IPS-18c (cell line): ENCODE results near the gene CYTH1.
"Not testable (repeated sequence)": the region's sequence is repeated elsewhere in the genome, so short reads cannot be mapped to it uniquely, and the experiment has no call there.

ENCODE experiments used
- H3K4me3 ChIP-seq: 2 replicates; pipeline ENCODE4 v1.7.0; 2013; ENCODE audit warnings: low read depth, mild to moderate bottlenecking, low read length, moderate library complexity; ENCODE audit not compliant: insufficient read depth
- H3K9me3 ChIP-seq: one replicate; pipeline ENCODE4 v1.6.1; 2013; ENCODE audit warnings: mild to moderate bottlenecking, low read length, moderate library complexity; ENCODE audit not compliant: control insufficient read depth, insufficient read depth

Gene CYTH1

DNA sequence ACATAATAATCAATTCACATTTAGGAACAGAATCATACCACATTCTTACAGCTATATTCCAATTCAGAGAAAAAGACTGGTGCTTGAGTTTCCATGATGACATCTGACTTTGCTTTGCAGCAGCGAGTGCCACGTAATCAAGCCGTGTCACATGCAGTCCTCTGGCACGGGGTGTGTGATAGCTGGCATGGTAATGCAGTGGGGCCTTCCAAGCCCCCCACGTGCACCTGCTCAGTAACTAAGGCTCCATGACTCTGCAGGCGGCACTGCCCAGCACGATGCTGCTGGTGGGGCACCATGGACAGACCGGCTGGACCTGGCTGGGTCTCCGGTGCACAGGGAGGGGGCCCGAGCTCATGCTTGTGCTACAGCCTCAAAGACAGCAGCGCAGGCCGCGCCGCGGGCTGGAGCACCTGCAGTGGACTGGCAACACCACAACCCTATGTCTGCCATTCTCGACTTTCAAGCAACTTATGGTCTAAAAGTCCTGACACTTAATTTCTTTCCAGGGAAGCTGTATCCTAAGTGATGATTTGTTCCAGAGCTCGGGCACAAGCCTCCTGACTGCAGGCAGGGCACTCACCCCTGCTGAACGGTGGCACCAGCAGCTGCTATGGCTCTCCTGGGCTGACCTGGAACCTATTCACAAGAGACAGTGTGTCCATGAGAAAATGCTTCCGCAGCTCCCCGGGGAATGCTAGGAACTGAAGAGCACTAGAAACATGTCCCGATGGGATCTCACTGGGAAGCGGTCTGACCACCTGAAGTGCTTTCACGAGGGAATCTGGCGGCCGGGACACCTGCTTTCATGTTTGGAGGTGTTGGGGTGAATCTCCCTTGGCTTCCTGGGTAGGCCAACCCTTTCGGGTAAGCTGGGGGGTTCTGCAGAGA lies 105.4 kb downstream of the CYTH1 start:
- Histone ChIP-seq H3K4me3 (no peak overlapping the region), H3K9me3 (peaks cover 4% of the 10 kb centered on the region)

DNA sequence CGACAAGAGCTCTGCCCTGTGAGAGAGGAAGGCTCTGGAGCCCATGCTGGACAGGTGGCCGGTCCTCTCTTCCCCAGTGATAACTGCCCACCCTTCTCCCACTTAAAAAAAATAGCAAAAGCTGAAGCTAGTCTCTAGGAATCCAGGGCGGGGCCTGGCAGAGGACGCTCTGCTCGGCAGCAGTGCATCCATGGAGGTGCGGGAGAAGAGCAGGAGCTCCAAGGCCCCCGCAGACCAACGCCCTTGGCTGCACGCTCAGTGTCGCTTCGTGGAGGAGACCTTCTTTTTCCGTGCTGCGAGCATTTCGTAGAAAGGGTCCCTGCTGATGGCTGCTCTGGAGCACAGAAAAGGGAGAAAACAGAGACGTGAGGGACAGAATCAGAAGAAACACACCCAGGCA lies 106.2 kb downstream of the CYTH1 start:
- Histone ChIP-seq H3K4me3 (no peak overlapping the region), H3K9me3 (peaks cover 4% of the 10 kb centered on the region)

DNA sequence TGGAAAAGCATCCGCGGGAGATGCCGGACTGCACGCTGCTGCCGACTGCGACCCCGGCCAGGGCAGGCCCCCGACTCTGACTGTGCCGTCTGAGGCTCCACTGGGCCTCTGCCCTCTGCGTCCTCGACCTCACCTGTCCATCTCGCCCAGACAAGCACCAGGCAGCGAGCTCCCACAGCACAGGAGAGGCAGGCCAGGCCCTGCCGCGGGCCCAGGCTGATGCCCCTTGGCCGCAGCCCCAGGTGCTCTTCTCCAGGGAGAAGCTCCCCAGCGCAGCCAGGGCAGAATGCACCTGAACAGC lies 106.8 kb downstream of the CYTH1 start:
- H3K9me3 ChIP-seq = peaks cover 4% of the 10 kb centered on the region
- H3K4me3 ChIP-seq = no peak overlapping the region

DNA sequence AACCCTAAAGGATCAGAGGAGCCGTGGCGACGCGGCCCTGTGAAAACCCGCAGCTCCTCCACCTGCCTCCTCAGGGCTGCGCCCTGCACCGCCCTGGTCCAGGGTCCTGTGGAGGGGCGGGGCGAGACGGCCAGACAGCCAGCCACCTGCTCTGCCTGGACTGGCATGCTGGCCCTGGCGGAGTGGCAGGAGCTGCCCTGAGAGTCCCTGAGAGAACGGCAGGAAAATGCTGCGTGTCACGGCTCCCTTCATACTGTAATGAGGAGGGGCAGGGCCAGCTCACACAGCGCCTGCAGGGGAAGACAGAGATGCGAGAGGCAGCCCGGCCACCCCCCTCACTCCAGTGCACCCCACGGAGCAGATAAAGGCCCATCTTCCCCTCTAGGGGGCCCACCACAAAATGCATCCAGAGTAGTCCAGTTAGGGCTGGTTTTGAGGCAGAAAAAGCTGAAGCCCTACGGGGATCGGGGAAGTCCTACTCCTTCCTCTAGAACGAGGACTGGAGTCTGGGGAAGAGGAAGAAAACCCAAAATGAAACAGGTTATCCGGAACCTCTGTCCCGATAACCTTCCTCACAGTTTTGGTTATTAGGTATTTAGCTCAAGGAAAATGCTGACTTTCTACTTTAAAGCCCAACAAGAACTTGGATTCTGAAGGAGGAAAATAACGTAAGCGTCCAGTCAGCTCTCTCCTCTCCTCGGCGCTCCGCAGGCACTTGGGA lies 107.3 kb downstream of the CYTH1 start:
- no peak overlapping the region for H3K4me3 ChIP-seq
- H3K9me3 ChIP-seq = peaks cover 4% of the 10 kb centered on the region

DNA sequence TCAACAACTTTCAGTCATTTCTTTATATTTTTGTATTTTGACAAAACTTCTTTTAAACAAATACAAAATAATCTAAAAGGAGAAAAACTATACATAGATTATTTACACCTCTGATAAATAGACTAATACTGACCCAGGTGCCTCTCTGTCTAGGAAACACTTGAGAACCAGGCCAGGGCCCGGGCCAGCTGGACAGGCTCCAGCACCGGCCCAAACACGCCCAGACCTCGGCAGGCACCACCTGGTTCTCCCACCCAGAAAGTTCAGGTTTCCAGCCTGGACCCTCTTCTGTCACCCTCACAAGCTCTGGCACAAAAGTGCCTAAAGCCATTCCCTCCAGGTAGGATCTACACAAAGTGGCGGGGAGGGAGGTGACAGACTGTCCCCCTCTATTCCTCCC lies 107.9 kb downstream of the CYTH1 start:
- Histone ChIP-seq H3K9me3 (peaks cover 4% of the 10 kb centered on the region), H3K4me3 (no peak overlapping the region)

DNA sequence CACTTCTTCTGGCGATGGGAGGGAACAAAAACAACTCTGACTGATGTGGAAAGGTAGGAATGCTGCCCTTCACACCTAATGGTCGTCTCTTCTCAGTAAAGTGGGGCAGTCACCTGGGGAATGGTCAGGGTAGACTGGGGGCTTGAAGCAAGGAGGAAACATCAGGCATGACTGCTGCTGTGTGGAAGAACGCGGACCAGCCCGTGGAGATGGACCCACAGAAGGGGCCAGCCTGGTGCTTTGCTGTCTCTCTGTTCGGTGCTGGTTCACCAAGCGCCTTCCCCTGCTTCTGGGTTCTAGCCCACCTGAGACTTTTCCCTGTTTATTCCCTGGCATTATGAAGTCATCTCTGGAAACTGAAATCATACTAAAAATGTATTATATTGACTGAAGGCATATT lies 108.7 kb downstream of the CYTH1 start:
- no peak overlapping the region for H3K4me3 ChIP-seq
- peaks cover 4% of the 10 kb centered on the region for H3K9me3 ChIP-seq

GRCh38 chr17:78672871-78673371 lies 109.2 kb downstream of the CYTH1 start:
- Histone ChIP-seq H3K4me3 (no peak overlapping the region), H3K9me3 (peaks cover 4% of the 10 kb centered on the region)

DNA sequence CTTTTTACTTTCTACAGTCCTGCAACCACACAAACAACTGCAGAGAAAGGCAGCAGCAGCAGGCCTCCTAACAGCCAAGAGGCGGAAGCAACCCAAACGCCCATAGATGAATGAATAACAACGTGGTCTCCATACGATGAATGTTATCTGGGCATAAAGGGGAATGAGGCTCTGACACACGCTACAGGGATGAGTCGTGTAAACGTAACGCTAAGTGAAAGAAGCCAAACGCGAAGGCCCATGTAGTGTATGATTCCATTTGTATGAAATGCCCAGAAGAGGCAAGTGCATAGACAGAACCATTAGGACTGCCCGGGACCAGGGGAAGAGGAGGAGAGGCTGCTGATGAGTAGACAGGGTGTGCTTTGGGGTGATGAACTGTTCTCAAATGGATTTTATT lies 110.1 kb downstream of the CYTH1 start:
- peaks cover 4% of the 10 kb centered on the region for H3K9me3 ChIP-seq
- H3K4me3 ChIP-seq = no peak overlapping the region

GRCh38 chr17:78671726-78672001 lies 110.4 kb downstream of the CYTH1 start:
- not testable (repeated sequence) for H3K4me3 ChIP-seq

GRCh38 chr17:78670850-78671725 lies 111.0 kb downstream of the CYTH1 start:
- Histone ChIP-seq H3K4me3 (no peak overlapping the region), H3K9me3 (peaks cover 4% of the 10 kb centered on the region)

More at GRCh38 chr17:78671726-78672001, 110.4 kb downstream of the CYTH1 start:
- not testable (repeated sequence) for H3K9me3 ChIP-seq

- Histone ChIP-seq H3K9me3 (peaks cover 4% of the 10 kb centered on the region), H3K4me3 (no peak overlapping the region)
Measured at GRCh38 chr17:78669975-78670518, 112.0 kb downstream of the CYTH1 start.

DNA sequence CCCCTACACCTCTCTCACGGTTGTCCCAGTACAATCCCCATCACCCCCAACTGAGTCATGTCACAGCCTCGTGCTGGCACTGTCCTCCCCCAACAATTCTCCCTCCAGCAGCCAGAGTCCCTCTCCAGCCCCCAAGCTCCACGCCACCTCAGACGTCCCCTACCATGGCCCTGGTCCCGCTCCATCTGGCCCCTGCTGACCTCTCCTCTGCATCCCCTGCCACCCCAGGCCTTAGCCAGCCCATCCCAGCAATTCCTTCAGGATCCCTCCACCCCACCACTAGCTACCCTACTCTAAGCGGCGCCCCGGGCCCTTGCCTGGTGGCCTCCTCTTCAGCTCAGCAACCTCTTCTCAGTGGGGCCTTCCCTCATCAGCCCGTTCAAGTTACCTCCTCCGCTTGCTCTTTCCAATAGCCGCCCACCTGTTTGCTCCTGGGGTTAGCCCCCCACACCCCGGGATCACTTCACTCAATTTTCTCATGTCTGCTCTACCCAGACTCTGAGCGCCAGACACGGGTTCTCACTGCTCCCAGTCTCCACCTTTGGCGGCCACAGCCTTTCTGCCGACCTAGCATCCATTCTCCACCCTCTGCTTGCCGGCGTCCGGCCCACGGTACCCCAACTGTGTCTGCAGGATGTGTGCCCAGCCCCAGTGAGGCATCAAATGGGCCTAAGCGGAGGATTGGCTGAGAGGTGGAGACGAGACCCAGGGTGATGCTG lies 112.7 kb downstream of the CYTH1 start:
- no peak overlapping the region for H3K4me3 ChIP-seq
- peaks cover 4% of the 10 kb centered on the region for H3K9me3 ChIP-seq

- H3K4me3 ChIP-seq = no peak overlapping the region
- H3K9me3 ChIP-seq = peaks cover 4% of the 10 kb centered on the region
Measured at GRCh38 chr17:78668847-78669246, 113.2 kb downstream of the CYTH1 start.

GRCh38 chr17:78667741-78668640 lies 114.1 kb downstream of the CYTH1 start:
- Histone ChIP-seq H3K9me3 (peaks cover 2% of the 10 kb centered on the region), H3K4me3 (no peak overlapping the region)

- no peaks in the 10 kb centered on the region for H3K9me3 ChIP-seq
- no peak overlapping the region for H3K4me3 ChIP-seq
Measured at GRCh38 chr17:78667091-78667490, 115.0 kb downstream of the CYTH1 start.
